GM23338 (cell line): Measurements from ENCODE around the gene MTMR8.

Source experiments
- EZH2 ChIP-seq: fragments of 200-600 bp; sonication (generic); IDR thresholded peaks from one replicate; pipeline ENCODE4 v1.8.0; 2017; ENCODE audit warnings: antibody characterized with exemption, mild to moderate bottlenecking, low read depth; ENCODE audit not compliant: unreplicated experiment
- EZH2phosphoT487 ChIP-seq: fragments of 200-600 bp; sonication (generic); IDR thresholded peaks from one replicate; pipeline ENCODE4 v1.8.1; 2018; ENCODE audit warnings: antibody characterized with exemption; ENCODE audit not compliant: unreplicated experiment
- NANOG ChIP-seq: IDR thresholded peaks from 2 replicates; pipeline ENCODE4 v1.6.1; 2016; ENCODE audit warnings: antibody characterized with exemption, borderline replicate concordance
- POLR2AphosphoS5 ChIP-seq: IDR thresholded peaks from 2 replicates; pipeline ENCODE4 v1.6.1; 2016; ENCODE audit warnings: antibody characterized with exemption, low read depth
- REST ChIP-seq: IDR thresholded peaks from one replicate; pipeline ENCODE4 v1.6.1; 2018; ENCODE audit warnings: antibody characterized with exemption; ENCODE audit not compliant: unreplicated experiment
- ZNF462 ChIP-seq: fragments of 250-450 bp; sonication (Bioruptor Pico); IDR thresholded peaks from 2 replicates; pipeline ENCODE4 v1.5.0; 2020; ENCODE audit warnings: mild to moderate bottlenecking, moderate library complexity
- TF ChIP-seq, protein P1 (sequence below), 2 experiments: fragments of 200-600 bp in 1 of 2; sonication (generic) in 1 of 2; conservative IDR thresholded peaks; 2 replicates each; pipeline versions ENCODE4 v1.5.1 to v1.6.1; 2016 to 2017; ENCODE audit warnings: antibody characterized with exemption in 2 of 2, low read depth in 2 of 2, mild to moderate bottlenecking in 2 of 2, moderate library complexity in 1 of 2

DNA sequence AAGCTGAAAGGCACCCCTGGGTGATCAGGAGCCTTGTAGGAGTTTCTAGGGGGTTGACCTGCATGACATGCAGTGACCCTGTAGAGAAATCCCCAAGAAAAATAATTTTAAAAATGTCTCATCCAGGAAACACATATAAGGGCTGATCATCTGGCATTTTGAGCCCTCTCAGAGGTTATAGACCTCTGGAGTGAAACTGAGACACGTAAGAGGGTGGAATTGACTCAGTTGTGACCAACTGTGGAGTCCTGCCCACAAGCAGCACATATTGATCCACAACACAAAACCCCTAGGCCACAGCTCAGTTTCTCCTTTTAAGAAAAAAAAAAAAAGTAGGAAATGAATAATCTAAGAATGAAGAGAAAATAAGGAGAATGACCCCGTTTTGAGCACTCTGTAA lies 32.5 kb upstream of the MTMR8 start:
- no peak for TF ChIP-seq EZH2
- TF ChIP-seq REST, result no peak
- no peak for TF ChIP-seq POLR2AphosphoS5
- TF ChIP-seq, protein P1, sequence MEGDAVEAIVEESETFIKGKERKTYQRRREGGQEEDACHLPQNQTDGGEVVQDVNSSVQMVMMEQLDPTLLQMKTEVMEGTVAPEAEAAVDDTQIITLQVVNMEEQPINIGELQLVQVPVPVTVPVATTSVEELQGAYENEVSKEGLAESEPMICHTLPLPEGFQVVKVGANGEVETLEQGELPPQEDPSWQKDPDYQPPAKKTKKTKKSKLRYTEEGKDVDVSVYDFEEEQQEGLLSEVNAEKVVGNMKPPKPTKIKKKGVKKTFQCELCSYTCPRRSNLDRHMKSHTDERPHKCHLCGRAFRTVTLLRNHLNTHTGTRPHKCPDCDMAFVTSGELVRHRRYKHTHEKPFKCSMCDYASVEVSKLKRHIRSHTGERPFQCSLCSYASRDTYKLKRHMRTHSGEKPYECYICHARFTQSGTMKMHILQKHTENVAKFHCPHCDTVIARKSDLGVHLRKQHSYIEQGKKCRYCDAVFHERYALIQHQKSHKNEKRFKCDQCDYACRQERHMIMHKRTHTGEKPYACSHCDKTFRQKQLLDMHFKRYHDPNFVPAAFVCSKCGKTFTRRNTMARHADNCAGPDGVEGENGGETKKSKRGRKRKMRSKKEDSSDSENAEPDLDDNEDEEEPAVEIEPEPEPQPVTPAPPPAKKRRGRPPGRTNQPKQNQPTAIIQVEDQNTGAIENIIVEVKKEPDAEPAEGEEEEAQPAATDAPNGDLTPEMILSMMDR (conservative IDR thresholded peaks at IDR 0.05; ENCODE audit: low read depth in 2 of 2), result no peak
- no peak for TF ChIP-seq NANOG
- no peak for TF ChIP-seq EZH2phosphoT487
- TF ChIP-seq ZNF462 (CRISPR knock-in tag), result no peak
